GM19023 (cell line): ENCODE results near the gene CEP63.

Experiments used
- ATAC-seq: cut with Tn5 transposase; IDR thresholded peaks from one replicate; pipeline ENCODE4 v1.9.1; 2021; ENCODE audit warnings: mild to moderate bottlenecking, moderate library complexity; ENCODE audit not compliant: unreplicated experiment

The CEP63 gene

DNA sequence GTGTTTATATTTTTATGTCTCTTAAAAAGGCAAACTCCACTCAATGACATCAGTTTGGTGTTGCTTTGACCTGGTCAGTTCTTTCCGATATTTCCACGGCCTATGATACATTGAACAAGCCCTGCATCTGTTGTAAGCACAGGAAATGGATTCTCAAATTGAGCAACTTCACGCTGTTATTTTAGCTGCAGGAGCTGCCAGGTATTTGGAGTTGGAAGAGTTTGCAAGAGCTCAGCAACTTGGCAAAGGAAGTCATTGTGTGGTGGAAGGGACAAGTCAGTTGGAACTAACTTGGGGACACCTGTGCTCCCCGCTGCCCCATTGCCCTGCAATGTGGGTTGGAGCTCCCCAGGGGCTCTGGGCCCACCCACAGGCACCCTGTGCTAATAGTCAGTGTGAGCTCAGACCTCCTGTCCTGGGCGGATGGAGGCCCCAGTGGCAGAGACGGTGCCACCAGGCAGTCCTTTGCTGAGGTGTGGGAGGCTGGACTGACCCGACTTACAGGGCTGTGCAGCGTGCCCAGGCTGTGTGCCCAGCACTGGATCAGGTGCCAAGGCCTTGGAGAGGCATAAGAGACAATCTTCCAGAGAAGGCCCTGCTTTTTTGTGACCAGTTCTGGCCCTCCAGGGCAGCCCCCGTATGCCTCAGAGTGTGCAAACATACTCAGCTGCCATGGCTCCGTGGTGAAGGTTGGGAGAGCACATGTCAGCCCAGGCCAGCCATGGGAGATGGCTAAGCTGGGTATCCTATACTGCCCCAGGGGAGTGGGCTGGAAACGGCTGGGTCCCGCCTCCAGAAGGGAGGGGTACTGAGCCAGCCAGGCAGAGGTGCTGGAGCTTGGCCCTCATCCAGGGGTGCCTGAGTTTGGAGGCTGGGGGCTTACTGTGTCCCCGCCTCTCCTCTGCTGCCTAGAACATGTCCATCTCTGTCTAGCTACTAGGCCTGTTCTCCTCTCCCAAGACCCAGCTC, 121.5 kb downstream of the CEP63 start:
- ATAC-seq, result no peak

DNA sequence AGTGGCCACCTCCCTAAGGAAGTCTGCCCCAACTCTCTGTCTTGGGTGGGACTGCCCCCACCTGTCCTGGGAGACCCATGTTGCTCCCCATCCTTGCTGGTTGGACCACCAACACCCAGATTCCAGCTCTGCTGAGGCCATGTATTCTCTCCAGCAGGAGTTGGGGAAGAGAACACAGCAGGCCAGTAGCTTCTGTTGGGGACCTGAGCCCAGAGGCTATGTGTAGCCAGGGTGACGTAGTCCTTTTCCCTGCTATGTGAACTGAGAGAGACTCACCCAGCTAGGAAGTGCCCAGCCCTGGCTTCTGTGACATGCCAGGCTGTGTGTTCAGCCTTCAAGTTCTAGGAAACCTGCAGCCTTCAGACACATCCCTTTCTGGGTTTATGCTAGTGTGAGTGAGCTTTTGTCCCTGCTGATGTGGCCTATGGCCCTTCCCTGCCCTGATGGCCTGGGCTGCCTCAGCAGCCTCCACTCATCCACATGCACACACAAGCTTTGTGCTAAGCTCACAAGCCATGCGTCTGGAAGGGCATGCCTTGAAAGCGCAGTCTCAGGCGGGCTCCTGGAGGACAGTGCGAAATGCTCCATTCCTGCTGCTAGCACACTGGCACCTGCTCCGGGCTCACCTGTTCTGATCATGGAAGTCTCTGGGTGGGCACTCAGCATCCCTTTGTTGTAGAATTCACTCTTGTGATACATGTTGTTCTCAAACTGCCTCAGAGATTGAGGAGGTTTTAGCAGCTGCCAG, 122.3 kb downstream of the CEP63 start:
- ATAC-seq, result no peak

DNA sequence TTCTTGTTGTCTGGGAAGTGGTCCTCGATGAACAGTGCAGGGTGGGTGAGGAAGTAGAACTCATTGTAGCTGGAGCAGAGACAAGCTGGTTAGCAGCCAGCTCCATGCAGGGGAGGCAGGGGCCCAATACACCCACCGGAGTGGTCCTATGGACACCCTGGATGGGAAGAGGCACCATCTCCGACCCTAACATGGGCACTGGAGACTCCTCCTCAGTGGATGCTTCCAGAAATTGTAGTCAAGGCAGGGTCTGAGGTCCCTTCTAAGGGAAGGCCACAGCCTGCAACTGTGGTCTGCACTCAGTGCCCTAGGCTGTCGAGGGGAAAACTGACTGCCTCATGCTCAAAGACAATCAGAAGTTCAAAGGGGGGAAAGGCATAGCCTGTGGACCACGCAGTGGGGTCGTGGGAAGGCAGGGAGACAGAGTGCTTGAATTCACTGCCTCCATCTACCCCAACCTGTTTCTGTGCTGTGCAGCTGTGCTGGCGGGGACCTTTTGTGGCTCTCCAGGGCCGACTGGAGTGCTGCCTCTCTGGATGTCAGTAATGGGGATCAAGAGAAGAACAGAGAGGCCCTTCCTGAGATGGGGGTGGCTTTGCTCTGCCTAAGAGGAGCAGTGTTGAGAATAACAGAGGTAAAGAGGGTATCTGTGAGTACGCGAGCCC, 123.0 kb downstream of the CEP63 start:
- no peak for ATAC-seq

DNA sequence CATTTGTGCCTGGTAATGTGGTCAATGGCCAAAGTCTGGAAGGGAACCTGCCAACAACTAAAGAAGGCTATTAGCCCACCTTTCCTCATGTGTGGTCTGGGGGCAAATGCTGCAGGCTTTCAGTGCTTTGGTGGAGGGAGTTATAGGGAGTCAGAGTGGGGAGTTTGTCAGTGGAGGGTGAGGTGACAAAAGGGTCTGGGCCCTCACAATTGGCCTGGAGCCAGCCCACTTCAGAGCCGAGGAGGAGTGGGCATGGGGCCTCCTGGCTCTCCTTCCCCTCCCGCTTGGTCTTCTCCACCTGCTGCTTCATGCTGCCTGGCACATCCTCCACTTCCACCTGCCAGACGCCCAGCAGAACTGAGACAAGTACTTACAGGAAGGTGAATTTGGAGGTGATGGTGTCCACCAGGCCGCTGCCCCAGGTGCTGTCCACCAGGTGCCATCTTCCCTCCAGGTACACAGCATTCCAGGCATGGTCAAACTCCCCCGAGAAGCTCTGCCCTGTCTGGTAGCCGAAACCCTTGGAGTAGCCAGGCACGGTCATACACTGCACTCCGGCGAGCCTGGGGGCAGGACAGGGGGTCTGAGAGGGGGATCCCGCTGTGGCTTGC, 124.1 kb downstream of the CEP63 start:
- no peak for ATAC-seq

DNA sequence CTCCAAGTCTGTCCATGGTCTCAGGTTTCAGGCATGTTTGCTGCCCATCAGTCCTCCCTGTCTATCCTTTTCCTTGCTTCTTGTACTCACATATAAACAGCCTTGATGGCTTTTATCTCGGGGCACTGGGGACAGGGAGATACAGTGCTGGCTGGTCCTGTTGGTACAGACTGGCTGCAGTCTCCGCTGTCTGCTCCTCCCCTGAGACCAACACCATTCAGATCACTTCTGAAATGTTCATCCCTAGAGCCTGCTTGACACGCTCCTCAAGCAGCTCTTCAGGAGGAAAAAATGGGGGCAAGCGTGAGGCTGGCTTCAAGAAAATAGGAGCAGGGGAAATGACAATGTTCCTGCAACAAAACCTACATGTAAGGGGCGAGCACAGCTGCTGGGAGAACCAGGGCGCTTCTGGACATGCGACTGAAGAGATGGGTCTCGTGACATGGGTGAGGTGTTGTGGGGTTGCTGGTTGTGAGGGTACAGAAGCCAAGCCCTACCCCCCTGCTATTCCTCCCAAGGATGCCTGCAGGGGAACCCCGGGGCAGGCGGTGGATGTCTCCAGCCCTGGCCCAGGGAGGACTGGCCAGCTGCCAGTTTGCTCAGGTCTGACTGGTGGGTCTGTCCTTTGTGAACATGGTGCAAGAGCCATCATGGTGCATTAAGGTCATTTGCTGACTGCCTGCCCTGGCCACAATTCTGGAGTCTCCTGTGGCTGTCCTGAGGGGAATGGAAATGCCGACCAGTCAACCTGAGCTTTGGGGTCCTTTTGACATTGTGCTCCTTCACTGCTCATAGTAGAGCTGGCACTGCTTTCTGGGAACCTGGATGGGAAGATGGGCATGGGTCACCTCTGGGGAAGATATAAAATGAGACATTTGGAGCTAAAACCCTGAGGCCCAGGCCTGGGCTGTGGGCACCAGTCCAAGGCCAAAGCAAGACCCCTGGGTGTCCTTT, 124.9 kb downstream of the CEP63 start:
- no peak for ATAC-seq

DNA sequence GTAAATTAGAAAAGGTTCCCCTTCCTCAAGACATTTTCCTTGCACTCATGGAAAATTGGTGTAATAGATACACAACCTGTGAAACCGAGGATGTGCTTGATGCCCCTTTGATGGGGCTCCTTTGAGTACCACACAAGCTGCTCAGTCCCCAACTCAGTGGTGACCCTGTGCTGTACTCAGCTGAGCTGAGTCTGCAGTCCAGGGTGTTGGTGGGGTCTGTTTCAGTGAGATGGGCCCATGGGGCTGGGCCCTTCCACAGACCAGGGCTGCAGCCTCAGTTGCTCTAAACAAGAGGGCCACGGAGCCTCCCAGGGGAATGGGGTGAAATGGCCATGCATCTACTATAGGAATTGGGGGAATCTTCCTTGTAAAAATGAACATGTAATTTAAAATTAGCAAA, 125.7 kb downstream of the CEP63 start:
- no peak for ATAC-seq

DNA sequence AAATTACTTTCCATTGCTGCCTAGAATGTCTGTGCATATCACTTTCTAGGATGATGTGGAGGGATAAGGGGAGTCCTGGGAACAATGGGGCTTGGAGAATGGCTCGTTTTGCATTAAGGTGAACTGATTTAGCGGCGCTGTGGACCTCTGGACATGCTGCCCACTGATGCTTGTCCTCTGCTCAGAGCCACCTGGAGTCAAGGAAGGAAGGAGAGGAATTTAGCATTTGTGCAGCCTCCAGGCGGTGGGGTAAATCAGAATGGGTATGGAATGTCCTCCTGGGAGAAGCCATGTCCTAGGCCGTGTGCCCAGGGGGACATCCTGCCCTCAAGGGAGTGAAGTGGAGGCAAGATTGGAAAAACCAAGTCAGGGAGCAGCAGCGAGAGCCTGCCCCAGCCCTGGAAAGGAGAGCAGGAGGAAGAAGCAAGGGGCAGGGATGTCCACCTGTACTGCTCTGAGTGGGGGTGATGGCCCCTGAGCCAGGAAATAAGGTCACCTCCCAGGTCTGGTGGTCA, 127.2 kb downstream of the CEP63 start:
- no peak for ATAC-seq

DNA sequence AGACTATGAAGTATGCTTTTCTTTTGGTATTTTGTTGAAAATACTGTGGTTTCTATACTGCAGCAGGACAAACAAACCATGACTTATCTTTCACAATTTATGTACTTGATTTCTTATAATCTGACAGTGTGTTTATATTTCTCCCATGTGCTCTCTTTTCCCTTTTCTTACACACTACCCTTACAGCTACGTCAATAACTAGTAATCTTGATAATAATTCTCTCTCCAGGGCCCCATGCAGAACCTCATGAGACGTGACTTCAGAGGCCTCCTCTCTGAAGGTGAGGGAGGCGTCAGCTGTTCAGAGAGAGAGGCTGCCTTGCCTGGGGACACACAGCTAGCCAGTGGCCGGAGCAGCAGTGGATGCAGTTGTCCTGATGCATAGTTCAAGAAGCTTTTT, 129.1 kb downstream of the CEP63 start:
- no peak for ATAC-seq

DNA sequence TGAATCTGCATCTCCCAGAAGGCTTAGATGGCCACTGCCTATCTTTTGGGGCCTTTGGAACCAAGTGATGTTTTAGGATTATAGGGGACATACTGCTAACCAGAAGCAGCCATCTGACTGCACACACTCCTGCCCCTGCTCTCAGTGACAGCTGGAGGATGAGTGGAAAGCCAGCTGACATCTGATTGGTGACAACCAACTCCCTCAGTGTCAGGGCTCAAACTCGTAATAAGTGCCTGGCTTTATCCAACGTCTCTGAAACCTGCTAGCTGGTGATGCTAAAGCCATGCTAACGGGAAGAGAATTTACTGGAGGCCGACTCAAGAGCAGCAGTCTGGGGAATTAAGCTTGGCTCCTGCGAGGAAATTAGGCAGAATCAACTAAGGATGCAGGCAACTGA, 129.9 kb downstream of the CEP63 start:
- ATAC-seq, result no peak

DNA sequence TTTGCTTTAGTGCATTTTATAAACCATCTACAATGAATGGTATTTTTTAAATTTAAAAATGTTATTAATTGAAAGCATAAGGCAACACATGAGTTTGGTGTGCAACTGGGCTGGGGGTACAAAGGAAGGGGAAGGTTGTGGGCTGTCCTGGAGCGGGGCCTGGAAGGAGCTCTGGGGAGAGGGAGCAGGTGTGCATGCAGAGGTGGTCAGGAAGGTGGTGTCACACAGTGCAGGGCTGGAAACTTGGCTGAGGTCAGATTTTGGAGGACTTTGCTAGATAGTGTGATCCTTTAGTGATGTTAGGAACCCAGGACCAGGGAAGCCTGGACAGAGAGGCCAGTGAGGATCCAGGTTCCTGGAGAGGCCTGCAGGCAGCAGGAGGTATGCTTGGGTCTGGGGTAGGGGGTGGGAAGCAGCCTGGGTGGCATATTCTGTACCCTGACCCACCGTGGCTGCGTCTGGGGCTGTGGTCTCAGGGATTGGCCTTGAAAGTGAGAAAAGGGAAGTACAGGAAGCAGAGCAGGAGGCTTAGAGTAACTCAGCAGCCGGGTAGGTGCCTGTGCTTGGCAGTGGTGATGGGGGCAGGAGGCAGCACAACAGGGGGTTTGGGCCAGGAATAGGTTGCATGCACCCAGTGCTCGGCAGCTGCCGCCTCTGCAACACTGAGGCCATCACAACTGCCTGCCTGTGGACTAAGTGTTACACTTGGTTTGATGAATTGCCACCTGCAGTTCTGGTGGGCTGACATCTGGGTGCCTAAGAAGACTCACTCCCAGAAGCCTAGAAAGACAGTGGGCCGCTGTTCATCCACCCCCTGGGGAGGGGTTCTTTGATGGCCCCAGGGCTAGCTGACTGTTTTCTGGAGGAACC, 132.0 kb downstream of the CEP63 start:
- no peak for ATAC-seq

DNA sequence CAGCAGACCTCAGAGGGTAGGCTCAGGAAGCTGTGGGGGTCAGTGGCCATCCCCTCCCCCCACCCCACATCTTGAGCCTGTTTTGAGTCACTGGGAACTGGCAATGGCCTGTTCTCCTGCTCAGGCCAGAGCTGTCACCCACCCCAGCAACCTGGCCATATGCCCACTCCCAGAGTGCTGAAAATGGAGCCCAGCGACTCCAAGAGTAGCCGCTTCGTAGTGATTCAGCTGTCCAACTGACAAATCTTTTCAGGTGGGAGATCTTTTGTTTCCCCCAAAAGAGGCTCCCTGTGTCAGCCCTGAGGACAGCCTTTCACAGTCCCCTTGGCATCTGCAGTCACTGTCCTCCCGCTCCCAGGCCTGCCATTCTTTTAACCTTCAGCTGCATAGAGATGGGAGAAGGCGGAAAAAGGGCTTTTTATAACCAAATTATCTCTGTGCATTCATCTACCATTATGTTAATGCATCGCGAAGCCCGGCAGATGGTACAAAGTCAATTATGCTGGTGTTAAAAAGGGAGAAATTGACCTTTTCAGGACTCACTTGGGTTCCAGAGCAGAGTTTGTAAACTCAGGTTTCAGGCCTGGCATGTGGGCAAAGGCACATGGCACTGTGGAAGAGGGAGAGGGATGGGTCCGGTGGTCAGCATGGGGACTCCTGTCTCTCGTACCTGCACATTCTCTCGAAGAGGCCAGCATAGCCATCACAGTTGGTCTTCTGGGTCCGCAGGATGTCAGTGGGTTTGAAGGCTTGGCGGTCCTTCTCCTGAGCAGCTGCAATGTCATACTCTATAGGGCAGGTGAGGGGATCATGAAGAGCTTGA, 132.8 kb downstream of the CEP63 start:
- ATAC-seq, result no peak

DNA sequence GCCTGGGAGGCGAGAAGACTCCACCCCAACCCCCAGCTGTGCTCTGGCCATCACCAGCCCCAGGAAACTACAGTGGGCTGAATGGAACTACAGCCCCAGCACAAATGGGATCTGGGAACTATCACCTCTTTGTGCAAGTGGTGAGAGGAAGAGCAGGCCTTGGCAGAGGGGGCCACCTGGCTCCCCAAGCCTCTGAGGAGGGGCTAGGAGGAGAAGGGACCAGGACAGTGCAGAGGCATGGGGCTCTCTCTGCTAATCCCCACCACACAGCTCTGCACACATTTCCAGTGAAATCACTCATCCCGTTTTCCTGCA, 133.4 kb downstream of the CEP63 start:
- no peak for ATAC-seq

DNA sequence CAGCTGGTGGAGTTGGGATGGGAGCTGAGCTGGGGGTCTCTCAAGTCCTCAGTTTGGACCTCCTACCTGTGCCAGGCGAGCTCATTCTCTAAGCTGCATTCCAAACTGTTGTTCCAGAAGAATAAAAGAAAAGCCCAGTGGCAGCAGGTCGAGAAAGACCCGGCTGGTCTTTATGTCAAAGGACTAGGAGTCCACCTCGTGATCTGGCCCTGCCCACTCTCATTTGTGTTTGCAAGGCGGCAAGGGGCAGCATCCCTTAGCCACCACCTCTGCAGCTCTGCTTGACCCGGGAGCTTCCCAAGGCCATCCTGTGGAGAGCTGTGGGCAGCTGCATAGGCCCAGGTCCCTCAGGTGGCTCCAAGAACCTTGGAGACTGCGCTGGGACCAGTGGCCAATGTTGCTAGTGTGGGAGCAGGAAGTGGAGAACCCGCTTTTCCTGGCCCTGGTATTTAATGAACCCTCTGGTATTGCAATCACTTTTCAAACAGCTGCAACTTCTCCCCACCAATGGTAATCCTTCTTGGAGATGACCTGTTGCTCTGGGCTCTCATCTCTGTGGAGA, 134.1 kb downstream of the CEP63 start:
- ATAC-seq, result no peak

DNA sequence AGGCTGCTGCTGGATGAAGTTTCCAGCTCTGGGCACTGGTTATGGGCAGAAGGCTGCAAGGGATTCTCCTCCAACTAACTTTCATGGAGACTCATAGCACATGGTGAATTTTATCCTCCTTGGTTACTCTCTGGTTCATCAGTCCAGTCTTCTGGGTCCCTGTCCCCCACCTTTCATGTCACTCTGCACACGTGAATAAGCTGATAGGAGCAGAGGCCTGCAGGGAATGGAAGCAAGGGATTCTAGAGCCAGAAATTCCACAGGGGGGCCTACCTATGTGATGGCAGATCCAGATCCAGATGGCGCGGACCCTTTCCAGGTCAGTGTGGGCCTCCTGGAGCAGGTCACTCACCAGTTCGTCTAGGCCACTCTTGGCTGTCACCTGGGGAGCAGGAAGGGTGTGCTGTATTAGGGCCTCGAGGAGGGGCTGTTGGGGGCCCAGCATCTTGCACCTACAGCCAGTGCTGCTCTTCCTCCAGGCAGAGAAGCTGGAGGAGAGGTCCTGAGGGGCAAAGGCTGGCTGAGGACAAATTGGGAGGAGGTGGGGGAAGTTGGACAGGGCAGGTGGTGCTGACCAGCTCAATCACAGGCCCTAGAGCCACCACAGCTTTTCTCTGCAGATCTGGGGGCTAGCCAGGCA, 134.7 kb downstream of the CEP63 start:
- ATAC-seq, result no peak

DNA sequence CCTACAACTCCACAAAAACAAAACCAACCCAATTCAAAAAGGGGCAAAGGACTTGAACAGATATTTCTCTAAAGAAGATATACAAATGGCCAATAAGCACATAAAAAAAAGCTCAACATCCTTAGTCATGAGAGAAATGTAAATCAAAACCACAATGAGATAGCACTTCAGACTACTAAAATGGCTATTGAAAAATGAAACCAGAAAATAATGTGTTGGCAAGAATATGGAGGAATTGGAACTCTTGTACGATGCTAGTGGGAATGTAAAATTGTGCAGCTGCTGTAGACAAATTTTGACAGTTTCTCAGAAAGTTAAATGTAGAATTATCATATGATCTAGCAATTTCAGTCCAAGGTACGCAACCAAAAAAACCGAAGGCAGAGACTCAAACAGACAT, 136.0 kb downstream of the CEP63 start:
- no peak for ATAC-seq

DNA sequence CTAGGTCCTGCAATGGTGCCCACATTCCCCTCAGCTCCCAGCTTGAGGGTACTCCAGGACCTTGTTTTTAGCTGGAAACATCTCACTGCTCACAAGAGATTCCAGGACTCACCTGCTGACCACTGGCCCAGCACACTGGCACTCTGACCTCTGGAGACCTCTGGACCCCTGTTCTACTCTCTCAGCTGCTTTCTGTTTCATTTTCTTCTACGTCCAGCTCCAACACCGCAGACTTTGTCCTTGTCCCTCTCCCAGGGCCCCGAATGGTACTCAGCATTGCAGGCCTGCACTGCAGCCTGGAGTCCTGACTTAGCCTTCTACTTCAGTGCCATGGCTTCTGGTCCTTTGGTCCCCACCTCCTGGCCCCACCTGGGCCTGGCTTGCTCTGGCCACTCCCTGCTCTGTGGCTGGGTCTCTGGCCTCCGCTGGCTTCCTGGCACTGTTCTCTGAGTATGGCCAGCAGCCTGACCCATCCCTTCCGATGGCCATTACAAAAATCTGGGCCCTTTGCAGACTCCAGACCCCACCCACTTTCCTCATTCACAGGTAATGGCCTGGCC, 137.0 kb downstream of the CEP63 start:
- ATAC-seq, result no peak

DNA sequence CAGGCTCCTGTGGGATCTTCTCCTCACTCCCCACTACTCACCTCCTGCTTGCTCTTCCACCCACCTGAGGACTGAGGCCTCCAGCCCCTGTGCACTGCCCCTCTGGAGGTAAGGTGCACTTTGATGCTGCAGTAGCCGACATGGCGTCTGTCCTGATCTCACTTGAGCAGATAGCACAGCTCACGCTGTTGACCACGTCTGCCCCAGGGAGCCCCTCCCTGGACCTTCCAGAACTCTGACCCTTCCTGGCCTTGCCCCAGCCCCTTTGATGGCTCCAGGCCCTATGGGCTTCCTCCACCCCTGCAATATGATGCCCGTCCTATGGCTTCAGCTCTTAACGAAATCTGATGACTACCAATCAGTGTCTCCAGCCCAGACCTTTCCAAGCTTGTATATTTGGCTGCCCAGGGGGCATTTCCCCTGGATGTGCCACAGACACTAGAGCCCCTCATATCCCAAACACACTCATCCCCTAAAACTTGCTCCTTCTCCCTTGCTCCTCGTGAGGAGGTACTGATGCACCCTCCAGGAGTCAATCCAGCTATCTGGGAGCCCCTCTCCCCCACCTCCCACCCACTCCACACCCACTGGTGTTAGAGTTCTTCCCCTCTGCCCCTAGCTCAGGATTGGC, 137.9 kb downstream of the CEP63 start:
- ATAC-seq, result no peak
